Stimulated activated CD4-positive, alpha-beta T cell treated with anti-CD3 and anti-CD28 coated beads, Interleukin-15, amount 100 ng/mL, for 24 hours (primary cell): Measurements from ENCODE around the gene GXYLT2.

ENCODE experiments used
- DNase-seq: peaks from one replicate; pipeline ENCODE4 v3.0.0-alpha.2; 2020

Gene GXYLT2

DNA sequence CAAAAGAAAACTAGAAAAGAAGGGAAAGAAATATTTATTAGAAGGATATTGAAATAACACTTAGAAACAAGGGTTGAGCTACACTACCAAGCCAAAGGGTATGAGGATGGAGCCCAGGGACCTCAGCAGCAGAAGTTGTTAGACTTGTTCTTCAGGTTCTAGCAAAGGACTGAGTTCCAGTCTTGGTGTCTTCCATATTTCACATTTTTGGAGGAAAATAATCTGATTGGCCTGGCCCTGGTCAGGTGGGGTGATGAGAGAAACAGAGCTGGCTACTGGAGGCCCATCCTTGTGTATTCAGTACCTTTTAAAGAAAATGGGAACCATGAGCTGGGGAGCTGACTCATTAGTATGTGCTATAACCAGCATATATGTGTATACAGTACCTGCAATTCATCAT is 137.0 kb downstream of the GXYLT2 start:
- no peak for DNase-seq

DNA sequence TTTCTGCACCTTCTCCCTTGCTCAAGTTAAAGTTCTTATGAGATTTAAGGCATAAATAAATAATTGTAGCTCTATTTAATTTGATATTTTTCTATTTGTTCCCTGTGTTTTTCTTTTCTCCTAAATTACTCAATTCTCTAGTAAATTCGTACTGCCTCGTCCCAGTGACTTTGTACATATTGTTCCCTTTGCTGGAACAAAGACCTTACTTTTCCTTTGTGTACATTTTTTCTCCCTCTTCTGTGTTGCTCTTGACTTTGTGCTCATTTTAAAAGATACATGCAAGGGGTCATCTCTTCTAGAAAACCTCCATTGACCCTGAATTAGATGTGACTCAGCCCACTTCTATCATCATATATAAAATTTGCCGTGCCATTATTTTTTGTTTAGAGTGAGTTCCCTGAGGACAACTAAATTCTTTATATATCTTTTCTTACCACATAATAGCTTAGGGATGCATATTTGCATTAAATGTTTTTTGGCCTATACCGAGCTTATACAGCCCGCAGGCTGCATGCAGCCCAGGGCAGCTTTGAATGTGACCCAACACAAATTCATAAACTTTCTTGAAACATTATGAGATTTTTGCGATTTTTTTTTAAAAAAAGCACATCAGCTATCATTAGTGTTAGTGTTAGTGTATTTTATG is 138.4 kb downstream of the GXYLT2 start:
- DNase-seq: no peak
